ENCODE results near the gene TAF8.
A peak's percentile ranks its signal among the peaks of the same experiment; 100 is the strongest.
"Not testable (repeated sequence)": the region's sequence is repeated elsewhere in the genome, so short reads cannot be mapped to it uniquely, and the experiment has no call there.

Gene TAF8

GRCh38 chr6:42029062-42029685, 21.1 kb upstream of the TAF8 start:
- DNase-seq, result no peak

DNA sequence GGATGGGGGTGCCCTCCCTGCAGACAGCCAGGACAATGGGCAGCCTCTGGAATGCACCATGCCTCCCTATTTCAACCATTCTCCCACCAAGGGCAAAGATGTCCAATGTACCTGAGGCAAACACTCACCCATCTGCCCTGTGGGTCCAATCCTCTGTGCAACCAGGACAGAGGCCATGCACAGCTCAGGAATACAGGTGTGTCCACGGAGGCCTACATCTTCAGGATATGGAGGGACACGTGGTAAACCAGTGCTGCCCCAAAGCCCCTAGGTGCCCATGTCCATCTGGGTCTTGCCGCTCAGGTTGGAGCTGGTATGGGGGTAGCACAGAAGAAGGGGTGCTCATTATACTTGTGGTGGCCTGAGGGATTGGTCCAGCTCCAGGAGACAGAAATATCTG, 20.4 kb upstream of the TAF8 start:
- no peak for DNase-seq

- peak; percentile 28 to 45 for DNase-seq
Measured at GRCh38 chr6:42030585-42031506, 19.5 kb upstream of the TAF8 start.

DNA sequence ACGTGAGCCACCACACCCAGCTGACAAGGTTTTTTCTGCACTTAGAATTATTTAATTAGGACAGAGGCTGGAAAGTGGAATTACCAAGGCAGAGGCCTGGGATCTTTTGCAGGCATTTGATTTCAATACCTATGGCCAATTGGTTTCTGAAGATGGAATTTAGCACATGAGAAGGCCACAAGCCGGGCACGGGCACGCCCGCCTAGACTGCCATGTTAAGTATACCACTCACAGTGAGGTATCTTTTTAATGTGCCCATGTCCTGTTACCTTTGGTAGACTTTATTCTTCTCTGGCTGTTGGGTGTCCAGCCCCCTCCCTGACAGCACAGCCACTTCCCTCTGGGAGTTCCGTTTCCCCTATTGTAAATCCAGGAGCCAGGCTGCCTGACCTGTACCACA, 18.0 kb upstream of the TAF8 start:
- no peak for DNase-seq

DNA sequence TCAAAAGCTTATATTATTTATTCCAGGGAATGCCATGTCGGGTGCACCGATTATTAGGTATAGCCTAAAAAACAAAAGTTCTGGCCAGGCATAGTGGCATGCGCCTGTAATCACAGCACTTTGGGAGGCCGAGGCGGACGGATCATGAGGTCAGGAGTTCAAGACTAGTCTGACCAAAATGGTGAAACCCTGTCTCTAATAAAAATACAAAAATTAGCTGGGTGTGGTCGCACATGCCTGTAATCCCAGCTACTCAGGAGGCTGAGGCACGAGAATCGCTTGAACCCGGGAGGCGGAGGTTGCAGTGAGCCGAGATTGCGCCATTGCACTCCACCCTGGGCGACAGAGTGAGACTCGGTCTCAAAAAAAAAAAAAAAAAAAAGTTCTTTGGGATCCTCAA, 12.7 kb upstream of the TAF8 start:
- DNase-seq, result not testable (repeated sequence)

GRCh38 chr6:42038163-42038562, 12.2 kb upstream of the TAF8 start:
- no peak for DNase-seq

GRCh38 chr6:42038811-42039408, 11.4 kb upstream of the TAF8 start:
- no peak for DNase-seq

DNA sequence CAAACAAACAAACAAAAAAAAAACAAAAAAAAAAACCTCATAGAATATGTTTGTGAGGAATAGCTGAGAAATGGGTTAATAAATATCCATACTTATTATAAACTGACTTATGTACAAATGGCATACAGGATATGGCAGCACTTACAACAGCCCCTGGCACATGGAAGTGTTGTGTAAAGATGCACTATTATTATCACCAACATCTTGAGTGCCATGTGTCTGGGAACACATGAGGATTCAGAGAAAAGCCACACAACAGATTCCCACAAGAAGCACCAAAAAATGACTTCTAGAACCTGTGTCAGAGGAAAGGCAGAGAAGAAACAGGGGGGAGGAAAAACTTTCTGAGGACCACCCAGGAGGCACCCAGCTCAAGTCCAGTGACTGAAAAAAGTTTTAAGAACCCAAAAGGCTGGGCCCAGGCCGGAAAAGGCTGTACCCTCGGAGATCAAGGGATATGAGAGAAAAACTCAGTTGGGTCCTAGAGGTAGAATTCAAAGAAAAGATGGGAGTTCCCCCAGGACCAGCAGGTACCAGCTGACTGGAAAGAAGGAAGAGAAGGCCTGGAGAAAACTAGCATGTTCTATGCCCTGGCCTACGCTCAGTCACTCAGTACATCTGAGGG, 9.4 kb upstream of the TAF8 start:
- no peak for DNase-seq

DNA sequence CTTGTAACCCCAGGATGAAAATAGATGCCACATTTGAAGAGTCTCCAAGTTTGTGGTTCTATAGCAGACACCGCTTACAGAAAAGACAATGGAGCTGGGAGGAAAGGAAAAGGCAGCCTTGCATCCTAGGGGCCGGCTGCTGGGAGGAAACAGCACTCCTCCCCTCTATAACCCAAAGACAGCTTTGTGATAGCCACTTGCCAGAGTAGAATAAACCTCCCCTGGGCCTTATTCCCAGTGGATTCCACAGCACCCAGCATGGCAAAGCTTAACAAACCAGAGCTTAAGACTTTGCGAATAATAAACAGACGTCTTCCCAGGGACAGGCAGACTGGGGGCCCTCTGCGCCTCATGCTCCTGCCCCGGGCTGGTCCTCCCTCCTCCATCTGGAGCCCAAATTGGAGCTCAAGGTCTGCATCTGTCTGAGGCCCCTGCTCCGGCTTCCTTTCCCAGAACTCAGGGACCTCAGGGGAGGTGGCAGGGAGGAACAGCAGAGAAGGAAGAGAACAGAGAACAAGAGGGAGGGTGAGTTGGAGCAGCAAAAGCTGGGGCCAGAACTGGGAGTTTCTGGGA, 8.8 kb upstream of the TAF8 start:
- DNase-seq, result no peak

DNA sequence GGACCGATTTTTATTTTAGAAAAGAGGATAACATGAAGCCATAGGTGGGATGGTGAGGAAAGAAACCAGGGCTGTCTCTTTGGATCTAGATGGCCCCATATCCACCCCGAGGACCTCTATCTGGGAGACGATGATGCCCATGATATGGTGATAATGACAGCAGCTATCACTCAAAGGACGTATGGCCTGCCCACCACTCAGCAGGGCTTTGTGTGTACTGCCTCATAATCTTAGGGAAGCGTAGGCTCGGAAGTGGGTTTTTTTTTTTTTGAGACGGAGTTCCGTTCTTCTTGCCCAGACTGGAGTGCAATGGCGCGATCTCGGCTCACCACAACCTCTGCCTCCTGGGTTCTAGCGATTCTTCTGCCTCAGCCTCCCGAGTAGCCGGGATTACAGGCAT, 8.2 kb upstream of the TAF8 start:
- DNase-seq, result no peak

GRCh38 chr6:42043787-42044475, 6.4 kb upstream of the TAF8 start:
- peak; percentile 87 to 96 for DNase-seq

GRCh38 chr6:42045538-42046460, 4.5 kb upstream of the TAF8 start:
- peak; percentile 73 to 82 for DNase-seq

DNA sequence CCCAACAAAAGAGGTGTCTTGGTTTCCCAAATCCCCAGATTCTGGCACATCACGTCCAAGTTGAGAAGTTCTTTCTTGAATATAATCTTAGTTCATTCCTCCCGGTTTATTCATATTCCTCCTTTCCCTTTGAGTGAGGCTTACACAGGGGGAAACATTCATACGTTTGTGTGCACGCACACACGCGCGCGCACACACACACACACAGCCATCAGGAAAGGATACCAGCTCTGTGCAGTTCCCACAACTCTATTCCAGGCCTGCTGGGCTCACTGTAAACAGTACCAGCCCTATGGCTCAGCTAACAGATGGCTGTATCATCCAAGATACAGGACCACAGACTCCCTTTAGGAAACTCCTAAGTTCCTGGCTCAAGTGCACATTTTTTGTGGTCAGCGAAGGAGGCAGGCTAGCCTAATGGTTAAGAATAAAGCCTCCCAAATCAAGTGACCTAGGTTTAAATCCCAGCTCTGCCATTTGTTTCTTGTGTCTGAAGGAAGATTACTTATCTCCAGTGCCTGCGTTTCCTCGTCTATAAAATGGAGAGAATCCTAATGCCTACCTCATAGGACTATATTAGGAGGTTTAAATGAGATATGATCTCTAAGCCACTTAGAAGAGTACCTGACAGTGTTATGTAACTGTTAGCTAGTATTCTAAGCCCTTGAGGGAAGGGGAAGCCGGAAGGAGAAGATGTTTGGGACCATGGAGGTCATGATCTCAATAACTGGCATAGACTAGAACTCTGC, 3.7 kb upstream of the TAF8 start:
- DNase-seq, result no peak

- DNase-seq, result no peak
Measured at GRCh38 chr6:42047213-42047590, 3.1 kb upstream of the TAF8 start.

- DNase-seq, result no peak
Measured at GRCh38 chr6:42047790-42048405, 2.4 kb upstream of the TAF8 start.

- DNase-seq, result no peak
Measured at GRCh38 chr6:42049116-42049809, 1.1 kb upstream of the TAF8 start.

DNA sequence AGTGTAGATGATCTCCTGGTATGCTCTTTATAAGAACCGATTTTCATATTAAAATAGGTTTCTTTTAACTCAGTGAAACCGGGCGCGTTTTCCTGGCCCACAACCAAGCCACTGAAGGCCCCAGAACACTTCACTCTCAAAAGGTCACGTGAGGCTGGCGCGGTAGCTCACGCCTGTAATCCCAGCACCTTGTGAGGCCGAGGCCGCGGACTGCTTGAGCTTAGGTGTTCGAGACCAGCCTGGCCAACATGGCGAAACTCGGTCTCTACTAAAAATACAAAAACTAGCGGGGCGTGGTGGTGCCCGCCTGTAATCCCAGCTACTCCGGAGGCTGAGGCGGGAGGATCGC, 402 bp upstream of the TAF8 start:
- peak; percentile 40 to 46 for DNase-seq

GRCh38 chr6:42051268-42051653, 937 bp downstream of the TAF8 start:
- no peak for DNase-seq

- DNase-seq, result no peak
Measured at GRCh38 chr6:42053601-42054000, 3.3 kb downstream of the TAF8 start.

GRCh38 chr6:42059743-42060142, 9.4 kb downstream of the TAF8 start:
- DNase-seq, result no peak

Data from activated CD4-positive, alpha-beta T cell treated with anti-CD3 and anti-CD28 coated beads for 4 hours (primary cell).